K562 (cell line): ENCODE data around the gene ALDH1A3. TPM values are rescaled to one million over a fixed set of nuclear protein-coding genes. Genes with fewer than 3 reads are reported as not detected.

Source experiments
- ATAC-seq: fragments of 200-7000 bp; cut with Tn5 transposase; 3 replicates; pipeline ENCODE4 v1.9.1; 2020; ENCODE audit warnings: moderate library complexity
- BruUV-seq: library from RNA; stranded (reverse); fragments of 400-500 nt; replicated peaks from 2 replicates; lab custom pipeline; 2021; lab: Mats Ljungman, UMichigan
- CTCF ChIA-PET: fragments of 300-600 bp; formaldehyde crosslinking; extraction: SDS; loops from one replicate; lab custom pipeline; 2021; ENCODE audit warnings: low intra/inter-chr PET ratio; lab: Yijun Ruan, JAX
- POLR2A ChIA-PET: fragments of 300-600, 350-650 bp; sonication (Branson Sonifier 250); formaldehyde crosslinking; extraction: SDS; loops from one replicate; lab custom pipeline; 2021; ENCODE audit warnings: antibody characterized with exemption, inconsistent platforms; lab: Yijun Ruan, JAX
- DNase-seq, 4 experiments: peaks; one replicate each; pipeline versions ENCODE4 v3.0.0 to v3.0.0-alpha.2; 2011 to 2018; ENCODE audit warnings: low spot score in 3 of 4, mixed read lengths in 3 of 4; ENCODE audit errors: extremely low read depth in 1 of 4
- FAIRE-seq: peaks from 2 replicates; lab custom pipeline; 2011; peaks lifted over from hg19 to GRCh38; lab: Jason Lieb, UNC
- H2AFZ ChIP-seq: 2 replicates; pipeline ENCODE4 v1.6.0; 2011; ENCODE audit warnings: low read depth, low read length, control low read depth, inconsistent platforms
- H3K27ac ChIP-seq: fragments of 200-600 bp; 3 replicates; pipeline ENCODE4 v1.8.0; 2011; ENCODE audit warnings: low read depth, mild to moderate bottlenecking, control low read depth, inconsistent platforms, low read length, moderate library complexity, mixed read lengths; ENCODE audit errors: extremely low read depth
- H3K27me3 ChIP-seq, 2 experiments: fragments of 300-600 bp in 1 of 2; 2 replicates in 1 of 2; 3 replicates in 1 of 2; pipeline versions ENCODE4 v1.6.0 to v1.8.0; 2011; ENCODE audit warnings: inconsistent platforms in 2 of 2, low read length in 2 of 2, mild to moderate bottlenecking in 1 of 2, mixed read lengths in 1 of 2, moderate library complexity in 1 of 2; ENCODE audit not compliant: control insufficient read depth in 2 of 2, insufficient read depth in 2 of 2
- H3K36me3 ChIP-seq: fragments of 300-600 bp; 3 replicates; pipeline ENCODE4 v1.8.0; 2011; ENCODE audit warnings: mild to moderate bottlenecking, low read length, inconsistent platforms; ENCODE audit not compliant: control insufficient read depth, insufficient read depth
- H3K4me1 ChIP-seq, 2 experiments: fragments of 200-600 bp in 1 of 2; replicated peaks in 1 of 2; 2 replicates in 1 of 2; 3 replicates in 1 of 2; pipeline versions ENCODE4 v1.5.1 to v1.8.0; 2011; ENCODE audit warnings: inconsistent platforms in 2 of 2, low read length in 2 of 2, mild to moderate bottlenecking in 1 of 2, mixed read lengths in 1 of 2, moderate library complexity in 1 of 2; ENCODE audit not compliant: control insufficient read depth in 2 of 2, insufficient read depth in 2 of 2
- H3K4me2 ChIP-seq: 2 replicates; pipeline ENCODE4 v1.6.1; 2011; ENCODE audit warnings: low read length, control low read depth, inconsistent platforms, mixed read lengths; ENCODE audit not compliant: insufficient read depth
- H3K4me3 ChIP-seq: fragments of 200-600 bp; sonication (generic), shearing (Covaris generic); 2 replicates; pipeline ENCODE4 v1.5.1; 2016; ENCODE audit warnings: control low read depth, inconsistent platforms
- H3K79me2 ChIP-seq: fragments of 200-600 bp; 3 replicates; pipeline ENCODE4 v1.8.0; 2011; ENCODE audit warnings: low read length, inconsistent platforms; ENCODE audit not compliant: control insufficient read depth, insufficient read depth
- H3K9ac ChIP-seq, 2 experiments: 2 replicates each; pipeline versions ENCODE4 v1.6.0 to v1.6.1; 2011; ENCODE audit warnings: low read depth in 2 of 2, low read length in 2 of 2, control low read depth in 1 of 2, inconsistent platforms in 1 of 2, mild to moderate bottlenecking in 1 of 2, mixed read lengths in 1 of 2; ENCODE audit not compliant: insufficient read depth in 1 of 2
- H3K9me1 ChIP-seq: one replicate; pipeline ENCODE4 v1.6.0; 2011; ENCODE audit warnings: inconsistent platforms, mild to moderate bottlenecking, low read length, moderate library complexity; ENCODE audit not compliant: control insufficient read depth, insufficient read depth
- H3K9me3 ChIP-seq: replicated peaks from 2 replicates; pipeline ENCODE4 v1.5.1; 2011; ENCODE audit warnings: low read depth, low read length, inconsistent platforms; ENCODE audit not compliant: control insufficient read depth, insufficient read depth
- H4K20me1 ChIP-seq: replicated peaks from 2 replicates; pipeline ENCODE4 v1.6.1; 2011; ENCODE audit warnings: low read length, inconsistent platforms, mixed read lengths; ENCODE audit not compliant: control insufficient read depth, insufficient read depth
- BRCA1 ChIP-seq, 2 experiments: fragments of 450-650 bp in 1 of 2; sonication (generic) in 1 of 2; formaldehyde crosslinking in 1 of 2; IDR thresholded peaks; 2 replicates each; pipeline versions ENCODE4 v1.5.0 to v1.6.1; 2017 to 2020; ENCODE audit warnings: mild to moderate bottlenecking in 1 of 2, missing genetic modification reagents in 1 of 2
- CHD4 ChIP-seq: fragments of 200-600 bp; sonication (generic); IDR thresholded peaks from 3 replicates; pipeline ENCODE4 v1.6.1; 2012; ENCODE audit warnings: low read depth, mild to moderate bottlenecking, mixed read lengths, low read length, inconsistent platforms; ENCODE audit not compliant: insufficient read depth, insufficient replicate concordance, poor library complexity, severe bottlenecking
- COPS2 ChIP-seq: fragments of 450-650 bp; conservative IDR thresholded peaks from 2 replicates; pipeline ENCODE4 v1.6.1; 2016; ENCODE audit warnings: mild to moderate bottlenecking, moderate library complexity
- FOXJ2 ChIP-seq: fragments of 200-800 bp; sonication (Bioruptor generic); IDR thresholded peaks from 2 replicates; pipeline ENCODE4 v1.6.1; 2016; ENCODE audit warnings: missing genetic modification characterization, missing compliant biosample characterization
- GTF2E2 ChIP-seq: fragments of 200-800 bp; sonication (Bioruptor generic); IDR thresholded peaks from 2 replicates; pipeline ENCODE4 v1.6.1; 2016; ENCODE audit warnings: missing genetic modification characterization, missing compliant biosample characterization
- HMGN3 ChIP-seq: IDR thresholded peaks from 2 replicates; pipeline ENCODE4 v1.6.1; 2011; ENCODE audit warnings: borderline replicate concordance, low read depth, mild to moderate bottlenecking, mixed read lengths, low read length; ENCODE audit not compliant: insufficient read length; ENCODE audit errors: extremely low read depth
- SRSF1 ChIP-seq: fragments of 200-400 bp; formaldehyde crosslinking; IDR thresholded peaks from 2 replicates; pipeline ENCODE4 v1.6.1; 2017; ENCODE audit warnings: mild to moderate bottlenecking, low read depth, low read length, moderate library complexity
- TRIM24 ChIP-seq, 2 experiments: fragments of 450-650 bp; IDR thresholded peaks; 2 replicates each; pipeline ENCODE4 v1.6.1; 2016
- WGBS: fragments of 100-300 bp; shearing (Covaris generic); methylation state at CpG from one replicate; pipeline ENCODE4 v1.1.6; 2016; ENCODE audit warnings: low coverage, mixed read lengths; ENCODE audit not compliant: insufficient coverage; ENCODE audit errors: missing lambda C conversion rate; 5-methylcytosine and 5-hydroxymethylcytosine counted together
- in situ Hi-C: fragments of 300-500 bp; cut with MboI; formaldehyde crosslinking; loops from 4 replicates; pipeline ENCODE4 v1.15.0; 2018; ENCODE audit warnings: inconsistent platforms, mixed read lengths
- intact Hi-C: fragments of 100-400 bp; cut with micrococcal nuclease; formaldehyde crosslinking; loops from 2 replicates; pipeline ENCODE4 v1.14.2; 2022
- polyA plus RNA-seq, 8 experiments: library from polyadenylated mRNA; depleted of rRNA in 4 of 8; stranded (reverse) in 5 of 8; unstranded in 3 of 8; fragments of >200 nt; fragmentation: Nextera tagmentation in 2 of 8; fragmentation: Illumina TruSeq in 1 of 8; extraction: Ambion mirVana in 2 of 8; extraction: Trizol in 1 of 8; gene quantifications; 2 replicates each; pipeline versions ENCODE4 v1.2.1 to v1.2.3, GENCODE V29; 2011 to 2014; ENCODE audit warnings: inconsistent platforms in 1 of 8, missing spikeins in 1 of 8
- total RNA-seq, 7 experiments: library from RNA; depleted of rRNA in 6 of 7; stranded (reverse); fragments of >200 nt in 6 of 7; fragmentation: Illumina TruSeq in 2 of 7; extraction: Trizol in 2 of 7; gene quantifications; 2 replicates each; pipeline versions ENCODE4 v1.2.1 to v1.2.3, GENCODE V29; 2011 to 2021; ENCODE audit warnings: low replicate concordance in 1 of 7
- TF ChIP-seq, protein P1 (sequence below): fragments of 250-450 bp; sonication (Bioruptor Pico); IDR thresholded peaks from 2 replicates; pipeline ENCODE4 v1.5.0; 2022; ENCODE audit warnings: mild to moderate bottlenecking
- TF ChIP-seq, protein P2 (sequence below), 2 experiments: fragments of 450-650 bp in 1 of 2; sonication (generic) in 1 of 2; formaldehyde crosslinking in 1 of 2; IDR thresholded peaks in 1 of 2; conservative IDR thresholded peaks in 1 of 2; 2 replicates each; pipeline versions ENCODE4 v1.6.1 to v1.8.1; 2016 to 2023; ENCODE audit warnings: mild to moderate bottlenecking in 2 of 2, moderate library complexity in 2 of 2, inconsistent platforms in 1 of 2, missing genetic modification reagents in 1 of 2
- TF ChIP-seq, protein P3 (sequence below): fragments of 450-650 bp; IDR thresholded peaks from 2 replicates; pipeline ENCODE4 v1.6.1; 2017; ENCODE audit warnings: antibody characterized with exemption
- TF ChIP-seq, protein P4 (sequence below): fragments of 250-450 bp; sonication (Bioruptor Pico); IDR thresholded peaks from 2 replicates; pipeline ENCODE4 v1.5.1; 2021; ENCODE audit warnings: mild to moderate bottlenecking

The ALDH1A3 gene
- total and polyA plus RNA-seq, 9 of the 15 experiments (the other 6 are each of a cell fraction or from before 2014, with no cell fraction given), result 0.38 TPM; not detected in 8

DNA sequence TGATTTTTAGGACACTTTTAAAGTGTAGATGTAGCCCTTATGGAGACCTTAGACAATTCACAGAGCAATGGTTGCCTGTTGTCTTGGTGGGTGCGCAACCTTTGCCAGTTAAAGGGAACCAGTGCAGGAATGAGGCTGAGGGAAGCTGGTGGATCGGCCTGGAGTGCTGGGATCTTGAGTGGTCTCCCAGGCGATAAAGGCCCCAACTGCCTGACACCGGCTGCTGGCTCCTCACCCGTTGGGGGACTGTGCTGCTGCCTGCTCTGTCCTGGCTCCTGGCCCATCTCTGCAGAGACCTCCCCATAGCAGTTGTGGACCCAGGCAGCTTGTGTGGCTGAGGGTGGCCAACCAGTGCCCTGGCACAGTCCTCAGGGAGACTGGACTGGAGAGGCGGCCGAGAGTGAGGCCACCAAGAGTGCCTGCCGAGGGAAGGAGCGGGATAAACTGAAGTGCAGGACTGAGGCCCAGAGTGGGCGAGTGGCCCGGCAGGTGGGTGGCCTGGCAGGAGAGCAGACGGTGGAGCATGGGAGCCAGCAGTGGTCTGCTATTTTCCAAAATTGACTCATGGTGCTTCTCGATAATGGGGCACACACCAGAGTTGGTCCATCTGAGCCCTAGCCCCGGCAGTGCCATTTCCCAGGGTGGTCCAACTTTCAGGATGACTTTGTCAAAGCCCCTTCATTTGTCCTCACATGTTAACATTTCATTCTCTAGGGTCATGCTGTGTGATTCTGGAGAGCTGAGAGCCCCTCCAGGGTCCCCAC, 2.1 kb downstream of the ALDH1A3 start (continued):
- TF ChIP-seq, protein P1, sequence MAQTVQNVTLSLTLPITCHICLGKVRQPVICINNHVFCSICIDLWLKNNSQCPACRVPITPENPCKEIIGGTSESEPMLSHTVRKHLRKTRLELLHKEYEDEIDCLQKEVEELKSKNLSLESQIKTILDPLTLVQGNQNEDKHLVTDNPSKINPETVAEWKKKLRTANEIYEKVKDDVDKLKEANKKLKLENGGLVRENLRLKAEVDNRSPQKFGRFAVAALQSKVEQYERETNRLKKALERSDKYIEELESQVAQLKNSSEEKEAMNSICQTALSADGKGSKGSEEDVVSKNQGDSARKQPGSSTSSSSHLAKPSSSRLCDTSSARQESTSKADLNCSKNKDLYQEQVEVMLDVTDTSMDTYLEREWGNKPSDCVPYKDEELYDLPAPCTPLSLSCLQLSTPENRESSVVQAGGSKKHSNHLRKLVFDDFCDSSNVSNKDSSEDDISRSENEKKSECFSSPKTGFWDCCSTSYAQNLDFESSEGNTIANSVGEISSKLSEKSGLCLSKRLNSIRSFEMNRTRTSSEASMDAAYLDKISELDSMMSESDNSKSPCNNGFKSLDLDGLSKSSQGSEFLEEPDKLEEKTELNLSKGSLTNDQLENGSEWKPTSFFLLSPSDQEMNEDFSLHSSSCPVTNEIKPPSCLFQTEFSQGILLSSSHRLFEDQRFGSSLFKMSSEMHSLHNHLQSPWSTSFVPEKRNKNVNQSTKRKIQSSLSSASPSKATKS (CRISPR knock-in tag), result no peak

DNA sequence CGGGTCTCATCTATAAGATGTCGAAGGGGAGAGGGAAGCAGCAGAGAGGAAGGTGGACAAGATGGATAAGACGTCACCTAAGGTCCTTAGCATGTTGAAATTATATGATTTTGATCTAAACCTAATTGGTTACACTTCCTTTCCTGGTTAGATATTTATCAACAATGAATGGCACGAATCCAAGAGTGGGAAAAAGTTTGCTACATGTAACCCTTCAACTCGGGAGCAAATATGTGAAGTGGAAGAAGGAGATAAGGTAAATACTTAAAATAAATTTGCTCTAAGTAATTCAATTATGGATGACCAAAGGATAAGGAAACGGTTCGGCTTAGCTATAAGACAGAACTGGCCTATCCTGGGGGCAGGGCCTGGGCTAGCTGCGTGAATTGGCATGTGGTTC, 5.5 kb downstream of the ALDH1A3 start:
- Histone ChIP-seq H4K20me1 (0 out of 2 replicates have a peak, but pooled peaks cover 7% of the 10 kb centered on the region), H3K9ac (no peak overlapping the region), H3K27me3 (peaks cover 22 to 60% of the 10 kb centered on the region in 2 experiments)
- TF ChIP-seq COPS2, result no peak
- TF ChIP-seq HMGN3, result no peak
- TF ChIP-seq, protein P2, sequence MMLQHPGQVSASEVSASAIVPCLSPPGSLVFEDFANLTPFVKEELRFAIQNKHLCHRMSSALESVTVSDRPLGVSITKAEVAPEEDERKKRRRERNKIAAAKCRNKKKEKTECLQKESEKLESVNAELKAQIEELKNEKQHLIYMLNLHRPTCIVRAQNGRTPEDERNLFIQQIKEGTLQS (IDR thresholded peaks at IDR 0.05), result no peak
- TF ChIP-seq, protein P2 (CRISPR knock-in tag; conservative IDR thresholded peaks at IDR 0.05), result no peak
- TF ChIP-seq, protein P3, sequence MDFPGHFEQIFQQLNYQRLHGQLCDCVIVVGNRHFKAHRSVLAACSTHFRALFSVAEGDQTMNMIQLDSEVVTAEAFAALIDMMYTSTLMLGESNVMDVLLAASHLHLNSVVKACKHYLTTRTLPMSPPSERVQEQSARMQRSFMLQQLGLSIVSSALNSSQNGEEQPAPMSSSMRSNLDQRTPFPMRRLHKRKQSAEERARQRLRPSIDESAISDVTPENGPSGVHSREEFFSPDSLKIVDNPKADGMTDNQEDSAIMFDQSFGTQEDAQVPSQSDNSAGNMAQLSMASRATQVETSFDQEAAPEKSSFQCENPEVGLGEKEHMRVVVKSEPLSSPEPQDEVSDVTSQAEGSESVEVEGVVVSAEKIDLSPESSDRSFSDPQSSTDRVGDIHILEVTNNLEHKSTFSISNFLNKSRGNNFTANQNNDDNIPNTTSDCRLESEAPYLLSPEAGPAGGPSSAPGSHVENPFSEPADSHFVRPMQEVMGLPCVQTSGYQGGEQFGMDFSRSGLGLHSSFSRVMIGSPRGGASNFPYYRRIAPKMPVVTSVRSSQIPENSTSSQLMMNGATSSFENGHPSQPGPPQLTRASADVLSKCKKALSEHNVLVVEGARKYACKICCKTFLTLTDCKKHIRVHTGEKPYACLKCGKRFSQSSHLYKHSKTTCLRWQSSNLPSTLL, result no peak
- TF ChIP-seq TRIM24 (IDR thresholded peaks at IDR 0.05), result no peak
- no peak for TF ChIP-seq FOXJ2 (tag)
- TF ChIP-seq, protein P4, sequence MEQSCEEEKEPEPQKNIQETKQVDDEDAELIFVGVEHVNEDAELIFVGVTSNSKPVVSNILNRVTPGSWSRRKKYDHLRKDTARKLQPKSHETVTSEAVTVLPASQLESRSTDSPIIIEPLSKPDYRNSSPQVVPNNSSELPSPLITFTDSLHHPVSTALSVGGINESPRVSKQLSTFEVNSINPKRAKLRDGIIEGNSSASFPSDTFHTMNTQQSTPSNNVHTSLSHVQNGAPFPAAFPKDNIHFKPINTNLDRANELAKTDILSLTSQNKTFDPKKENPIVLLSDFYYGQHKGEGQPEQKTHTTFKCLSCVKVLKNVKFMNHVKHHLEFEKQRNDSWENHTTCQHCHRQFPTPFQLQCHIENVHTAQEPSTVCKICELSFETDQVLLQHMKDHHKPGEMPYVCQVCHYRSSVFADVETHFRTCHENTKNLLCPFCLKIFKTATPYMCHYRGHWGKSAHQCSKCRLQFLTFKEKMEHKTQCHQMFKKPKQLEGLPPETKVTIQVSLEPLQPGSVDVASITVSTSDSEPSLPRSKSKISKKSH (CRISPR knock-in tag), result no peak
- no peak for TF ChIP-seq SRSF1
- TF ChIP-seq CHD4, result no peak
- no peak for TF ChIP-seq BRCA1 (IDR thresholded peaks at IDR 0.05)
- TF ChIP-seq BRCA1 (CRISPR knock-in tag; IDR thresholded peaks at IDR 0.05), result no peak
- no peak for TF ChIP-seq GTF2E2 (tag)

More for the DNA sequence above, 5.5 kb downstream of the ALDH1A3 start:
- no TSS peak for BruUV-seq
- H3K4me1 ChIP-seq, result no peaks in the 10 kb centered on the region
- DNase-seq (no peak), FAIRE-seq (no peak), ATAC-seq (no peak)
- H3K4me3 ChIP-seq, result no peak overlapping the region
- H3K79me2 ChIP-seq, result no peaks in the 10 kb centered on the region
- POLR2A ChIA-PET, result no interaction called here
- WGBS, result 0% methylated on average over 8 of the region's 8 CpGs
- H3K9me3 ChIP-seq, result no peaks in the 10 kb centered on the region
- in situ Hi-C loops (no loop called here), intact Hi-C loops (no loop called here)
- no peak overlapping the region for H3K4me2 ChIP-seq
- H3K27ac ChIP-seq, result no peak overlapping the region
- H3K9me1 ChIP-seq, result peaks cover 3% of the 10 kb centered on the region
- no peak overlapping the region for H2AFZ ChIP-seq
- no peaks in the 10 kb centered on the region for H3K36me3 ChIP-seq
- CTCF ChIA-PET, result no interaction called here
